Adipocyte (in vitro differentiated cells): ENCODE measurements around the gene ZNF516.

Experiments
- DNase-seq: peaks from one replicate; pipeline ENCODE4 v3.0.0-alpha.2; 2015; ENCODE audit warnings: low read depth
- H3K27me3 ChIP-seq: replicated peaks from 2 replicates; pipeline ENCODE4 v1.7.0; 2013; ENCODE audit warnings: mild to moderate bottlenecking, low read length, moderate library complexity; ENCODE audit not compliant: control insufficient read depth, insufficient read depth
- H3K36me3 ChIP-seq: 2 replicates; pipeline ENCODE4 v1.7.0; 2013; ENCODE audit warnings: low read length, mild to moderate bottlenecking, moderate library complexity; ENCODE audit not compliant: control insufficient read depth, insufficient read depth, severe bottlenecking
- H3K4me1 ChIP-seq: 2 replicates; pipeline ENCODE4 v1.7.0; 2013; ENCODE audit warnings: mild to moderate bottlenecking, low read length, moderate library complexity; ENCODE audit not compliant: control insufficient read depth, insufficient read depth
- H3K4me3 ChIP-seq: 2 replicates; pipeline ENCODE4 v1.7.0; 2013; ENCODE audit warnings: mild to moderate bottlenecking, low read length, moderate library complexity
- H3K9ac ChIP-seq: 2 replicates; pipeline ENCODE4 v1.7.0; 2013; ENCODE audit warnings: mild to moderate bottlenecking, low read length, moderate library complexity
- H3K9me3 ChIP-seq: 2 replicates; pipeline ENCODE4 v1.7.0; 2013; ENCODE audit warnings: mild to moderate bottlenecking, low read length, moderate library complexity; ENCODE audit not compliant: control insufficient read depth

ZNF516 gene

DNA sequence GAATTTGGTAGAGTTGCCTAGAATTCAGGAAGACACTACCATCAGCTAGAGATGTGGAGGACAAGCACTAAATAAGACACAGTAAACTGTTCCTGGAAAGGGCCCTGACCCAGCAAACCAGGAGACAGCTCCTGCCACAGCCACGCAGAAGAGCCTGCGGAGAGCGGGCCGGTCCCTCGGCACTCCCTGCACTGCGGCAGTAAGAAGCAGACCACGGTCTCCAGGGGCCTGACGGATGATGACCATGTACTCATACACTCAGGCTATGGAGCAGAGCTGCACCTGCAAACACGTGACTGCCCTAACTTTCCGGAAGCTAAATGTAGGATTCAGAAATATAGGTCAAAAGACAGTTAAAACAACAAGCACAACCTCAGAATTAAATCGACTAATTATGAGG lies 72.9 kb downstream of the ZNF516 start:
- H3K36me3 ChIP-seq: no peaks in the 10 kb centered on the region
- H3K27me3 ChIP-seq: no peaks in the 10 kb centered on the region
- H3K9ac ChIP-seq: no peak overlapping the region
- no peaks in the 10 kb centered on the region for H3K9me3 ChIP-seq
- H3K4me3 ChIP-seq: no peak overlapping the region
- no peak for DNase-seq
- H3K4me1 ChIP-seq: peaks cover 4% of the 10 kb centered on the region

GRCh38 chr18:76421685-76422078 lies 73.4 kb downstream of the ZNF516 start:
- no peak overlapping the region for H3K4me3 ChIP-seq
- H3K27me3 ChIP-seq: no peaks in the 10 kb centered on the region
- no peak for DNase-seq
- no peaks in the 10 kb centered on the region for H3K36me3 ChIP-seq
- no peak overlapping the region for H3K9ac ChIP-seq
- H3K4me1 ChIP-seq: peaks cover 8% of the 10 kb centered on the region
- H3K9me3 ChIP-seq: no peaks in the 10 kb centered on the region

DNA sequence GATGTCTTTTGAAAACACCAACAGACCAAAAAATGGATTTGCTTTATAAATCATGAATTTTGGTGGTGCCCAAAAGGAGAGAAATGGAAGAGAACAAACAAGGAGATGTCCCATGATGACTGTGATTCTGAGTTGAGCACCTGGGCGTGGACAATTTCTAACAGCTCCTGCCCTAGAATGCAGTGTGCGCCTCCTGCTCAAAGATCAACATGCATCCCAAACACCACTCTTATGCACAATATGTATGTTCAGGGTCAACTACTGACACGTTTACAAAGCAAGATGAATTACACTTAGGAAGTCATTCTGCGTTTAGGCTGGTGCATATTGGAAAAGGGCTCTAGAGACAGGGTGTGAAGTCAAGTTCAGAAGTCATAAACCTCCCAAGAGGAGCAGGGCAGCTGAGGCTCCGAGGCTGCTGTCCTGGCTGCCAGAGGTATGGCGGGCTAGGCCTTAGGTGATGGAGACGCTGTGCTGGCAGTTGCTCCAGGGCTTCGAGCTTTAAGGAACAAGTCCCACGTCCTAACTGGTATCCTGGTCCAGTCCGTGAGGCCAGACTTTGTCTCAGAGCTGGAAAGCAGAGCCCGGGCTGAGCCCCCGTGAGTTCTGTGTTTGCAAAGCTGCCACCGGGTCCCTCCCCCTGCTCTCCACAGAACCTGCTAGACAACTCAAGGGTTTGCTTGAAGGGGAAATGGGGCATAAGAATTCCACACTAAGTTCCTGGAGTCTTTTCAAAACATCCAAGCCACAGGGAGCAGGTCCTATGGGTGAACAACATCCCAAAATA lies 74.0 kb downstream of the ZNF516 start:
- Histone ChIP-seq H3K36me3 (no peaks in the 10 kb centered on the region), H3K4me3 (no peak overlapping the region), H3K4me1 (peaks cover 14% of the 10 kb centered on the region), H3K9ac (no peak overlapping the region), H3K27me3 (no peaks in the 10 kb centered on the region), H3K9me3 (no peaks in the 10 kb centered on the region)
- no peak for DNase-seq

GRCh38 chr18:76419811-76420210 lies 75.2 kb downstream of the ZNF516 start:
- no peak for DNase-seq
- Histone ChIP-seq H3K4me3 (no peak overlapping the region), H3K36me3 (no peaks in the 10 kb centered on the region), H3K9ac (no peak overlapping the region), H3K9me3 (no peaks in the 10 kb centered on the region), H3K4me1 (peaks cover 20% of the 10 kb centered on the region), H3K27me3 (no peaks in the 10 kb centered on the region)

DNA sequence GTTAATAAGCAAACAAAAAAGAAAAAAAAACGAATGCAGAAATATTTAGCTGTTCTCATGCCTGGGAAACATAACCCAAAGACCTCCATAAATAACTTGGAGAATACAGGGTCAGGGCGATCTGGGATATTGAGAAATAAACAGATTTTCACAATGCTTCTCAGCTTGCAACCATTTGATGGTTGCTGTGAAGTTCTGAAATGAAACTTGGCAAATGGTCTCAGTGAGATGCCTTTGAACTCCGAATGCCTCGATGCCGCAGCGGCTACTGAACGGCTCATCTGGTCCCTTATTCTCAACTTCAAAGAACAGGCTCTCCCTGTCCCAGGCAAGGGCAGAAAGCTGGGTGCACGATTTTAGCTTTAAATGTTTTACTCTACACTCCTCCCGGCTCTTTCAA lies 78.1 kb downstream of the ZNF516 start:
- peaks cover 38% of the 10 kb centered on the region for H3K4me1 ChIP-seq
- H3K9me3 ChIP-seq: no peaks in the 10 kb centered on the region
- peak overlapping the region; percentile 77 for H3K4me3 ChIP-seq
- no peaks in the 10 kb centered on the region for H3K36me3 ChIP-seq
- H3K9ac ChIP-seq: peak overlapping the region; percentile 44
- DNase-seq: peak; percentile 42
- H3K27me3 ChIP-seq: no peaks in the 10 kb centered on the region

DNA sequence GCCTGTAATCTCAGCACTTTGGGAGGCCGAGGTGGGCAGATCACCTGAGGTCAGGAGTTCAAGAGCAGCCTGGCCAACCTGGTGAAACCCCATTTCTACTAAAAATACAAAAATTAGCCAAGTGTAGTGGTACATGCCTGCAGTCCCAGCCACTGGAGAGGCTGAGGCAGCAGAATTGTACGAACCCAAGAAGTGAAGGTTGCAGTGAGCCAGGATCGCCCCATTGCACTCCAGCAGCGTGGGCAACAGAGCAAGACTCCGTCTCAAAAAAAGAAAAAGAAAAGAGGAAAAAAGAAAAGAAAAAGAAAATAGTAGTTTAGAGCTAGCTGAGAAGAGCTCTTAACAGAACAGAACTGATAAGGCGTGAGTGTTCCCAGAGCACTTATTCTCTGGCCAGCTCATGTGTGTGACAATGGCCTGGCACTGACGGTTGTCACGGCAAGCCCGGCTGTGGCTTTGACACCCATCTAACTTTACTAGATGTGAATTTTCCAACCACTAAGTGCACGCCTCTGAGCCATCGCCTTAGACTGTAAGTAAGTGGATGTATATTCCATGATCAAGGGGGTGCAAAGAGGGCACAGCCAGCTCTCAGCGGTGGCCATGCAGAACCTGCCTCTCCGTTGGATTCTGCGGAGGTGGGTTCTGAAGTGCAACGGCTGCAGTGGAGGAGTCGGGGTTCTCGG lies 80.0 kb downstream of the ZNF516 start:
- no peak for DNase-seq

DNA sequence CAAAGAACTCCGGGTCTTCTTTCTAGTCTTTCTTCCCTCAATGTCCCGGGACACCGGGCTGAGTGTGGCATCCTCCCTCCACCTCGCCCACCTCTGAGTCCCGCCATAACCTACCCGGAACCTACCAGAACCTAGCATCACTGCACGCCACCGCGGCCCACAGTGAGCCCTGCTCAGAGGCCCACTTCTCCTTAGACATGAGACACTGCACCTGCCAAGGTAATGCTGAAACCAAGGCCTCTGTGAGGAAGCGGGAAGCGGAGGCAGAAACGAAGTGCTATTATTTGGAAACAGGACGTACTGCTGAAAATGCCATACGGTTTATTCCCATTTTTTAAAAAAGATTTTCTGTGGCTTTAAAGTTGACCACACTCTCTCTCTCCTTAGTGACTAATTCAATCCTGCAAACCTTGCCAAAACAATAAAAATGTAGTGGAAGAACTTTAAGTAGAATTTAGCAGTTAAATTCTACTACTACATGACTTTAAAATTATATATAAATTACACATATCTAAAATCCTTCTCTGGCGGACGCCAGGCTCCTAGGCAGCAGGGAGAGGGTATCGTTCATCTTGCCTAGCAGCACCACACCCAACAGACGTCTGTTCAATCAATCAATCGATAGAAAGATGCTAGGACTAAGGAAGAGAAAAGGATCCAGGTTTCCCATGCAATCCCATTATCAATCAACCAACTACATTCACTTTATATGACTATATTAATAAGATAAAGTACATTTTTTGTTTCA lies 82.0 kb downstream of the ZNF516 start:
- no peaks in the 10 kb centered on the region for H3K36me3 ChIP-seq
- H3K4me3 ChIP-seq: peak overlapping the region; percentile 57
- no peak for DNase-seq
- no peaks in the 10 kb centered on the region for H3K9me3 ChIP-seq
- no peaks in the 10 kb centered on the region for H3K27me3 ChIP-seq
- peak overlapping the region; percentile 42 for H3K9ac ChIP-seq
- peaks cover 50% of the 10 kb centered on the region for H3K4me1 ChIP-seq

More for the DNA sequence above, 80.0 kb downstream of the ZNF516 start:
- no peaks in the 10 kb centered on the region for H3K27me3 ChIP-seq
- no peak overlapping the region for H3K4me3 ChIP-seq
- H3K36me3 ChIP-seq: no peaks in the 10 kb centered on the region
- no peak overlapping the region for H3K9ac ChIP-seq
- no peaks in the 10 kb centered on the region for H3K9me3 ChIP-seq
- H3K4me1 ChIP-seq: peaks cover 50% of the 10 kb centered on the region

DNA sequence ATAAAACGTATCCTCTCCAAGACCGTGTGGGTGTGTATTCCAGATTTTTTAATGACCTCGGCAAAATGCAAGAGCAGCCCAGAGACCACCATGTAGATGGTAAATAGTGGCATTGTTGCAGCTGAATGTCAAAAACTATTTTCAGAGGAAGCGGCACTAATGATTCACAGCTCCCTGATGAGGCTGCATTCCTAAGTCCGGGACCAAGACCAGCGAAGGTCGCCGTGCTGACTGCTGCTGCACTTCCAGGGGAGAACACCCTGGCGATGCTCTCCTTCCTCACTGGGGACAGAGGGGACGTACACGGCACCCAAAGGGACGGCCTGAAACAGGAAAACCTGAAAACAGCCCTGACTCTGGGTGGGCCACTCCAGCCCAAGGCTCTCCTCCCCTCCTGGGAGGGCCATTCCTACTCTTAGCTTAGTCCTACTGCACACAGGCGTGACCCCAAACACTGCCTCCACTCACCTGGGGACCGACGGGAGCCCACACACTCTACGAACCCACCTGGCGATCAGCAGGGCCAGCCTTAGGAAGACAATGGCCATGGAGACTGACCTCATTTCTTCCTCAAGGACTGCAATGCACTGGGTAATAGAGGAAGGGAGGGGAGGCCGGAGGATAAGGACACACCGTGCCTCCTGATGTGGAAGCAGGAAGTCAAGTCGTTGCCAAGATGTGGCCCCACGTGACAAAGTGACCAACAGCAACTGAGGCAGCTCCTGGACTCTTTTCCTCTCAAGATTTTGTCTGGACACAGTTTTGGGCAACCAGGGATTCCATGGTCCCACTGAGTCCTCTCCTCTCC lies 82.8 kb downstream of the ZNF516 start:
- Histone ChIP-seq H3K36me3 (no peaks in the 10 kb centered on the region), H3K9ac (peak overlapping the region; percentile 42), H3K4me1 (peaks cover 47% of the 10 kb centered on the region), H3K4me3 (peak overlapping the region; percentile 57), H3K27me3 (no peaks in the 10 kb centered on the region), H3K9me3 (no peaks in the 10 kb centered on the region)
- DNase-seq: no peak

DNA sequence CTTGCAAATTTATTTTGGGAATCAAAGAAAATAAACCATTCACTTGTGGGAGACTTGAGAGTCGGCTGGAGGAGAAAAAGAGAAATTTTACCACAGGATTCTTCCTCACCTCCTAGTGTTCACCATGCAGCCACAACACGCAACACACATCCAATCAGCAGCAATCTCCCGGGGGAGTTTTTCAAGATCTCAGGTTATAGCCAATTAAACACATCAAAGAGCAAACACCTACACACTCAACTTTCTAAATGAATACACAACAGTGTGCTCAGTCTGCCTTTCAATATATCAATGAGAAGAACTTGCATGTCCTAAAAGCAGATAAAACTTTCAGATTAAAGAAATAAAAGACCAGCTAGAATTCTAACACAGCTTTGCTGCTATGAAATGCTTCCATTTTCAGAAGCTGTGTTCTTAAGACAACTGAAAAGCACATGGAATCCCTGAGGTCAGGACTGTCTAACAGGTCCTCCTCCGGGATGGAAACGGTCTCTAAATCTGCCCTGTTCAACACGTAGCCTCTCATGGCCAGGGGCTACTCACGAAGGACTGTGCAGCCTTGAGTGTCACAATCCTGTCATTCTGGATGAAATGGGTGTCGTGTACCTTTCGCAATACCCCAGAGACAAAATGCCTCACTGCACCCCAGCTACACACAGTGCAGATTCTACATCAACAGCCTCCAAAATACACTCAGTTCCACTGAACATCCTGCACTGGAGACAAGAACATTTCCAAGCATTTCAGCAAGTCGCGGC lies 84.2 kb downstream of the ZNF516 start:
- no peak overlapping the region for H3K9ac ChIP-seq
- no peaks in the 10 kb centered on the region for H3K9me3 ChIP-seq
- peak; percentile 18 for DNase-seq
- peaks cover 33% of the 10 kb centered on the region for H3K4me1 ChIP-seq
- H3K4me3 ChIP-seq: no peak overlapping the region
- H3K27me3 ChIP-seq: no peaks in the 10 kb centered on the region
- H3K36me3 ChIP-seq: no peaks in the 10 kb centered on the region

DNA sequence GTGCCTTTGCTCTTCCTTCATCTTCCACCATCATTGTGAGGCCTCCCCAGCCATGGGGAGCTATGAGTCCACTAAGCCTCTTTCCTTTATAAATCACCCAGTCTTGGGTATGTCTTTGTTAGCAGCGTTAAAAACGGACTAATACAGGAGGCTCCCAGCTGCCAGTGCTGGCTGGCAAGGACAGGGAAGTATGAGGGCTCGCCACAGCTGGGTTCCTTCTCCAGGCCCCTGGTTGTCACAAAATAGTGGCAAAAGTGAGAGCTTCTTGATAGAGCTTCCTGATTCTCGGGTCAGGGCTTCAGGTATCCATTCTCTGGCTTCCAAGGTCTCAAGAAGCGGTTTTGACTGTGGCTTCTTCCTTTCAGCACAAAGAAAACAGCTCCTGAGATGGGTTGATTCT lies 85.0 kb downstream of the ZNF516 start:
- Histone ChIP-seq H3K9ac (no peak overlapping the region), H3K4me1 (peaks cover 30% of the 10 kb centered on the region), H3K36me3 (no peaks in the 10 kb centered on the region), H3K4me3 (no peak overlapping the region), H3K9me3 (no peaks in the 10 kb centered on the region), H3K27me3 (no peaks in the 10 kb centered on the region)
- no peak for DNase-seq
